CD4-positive, alpha-beta T cell treated with Interleukin-4 for 1 hour (primary cell): ENCODE data around the gene TNRC18.

Experiments
- DNase-seq, 2 donors: peaks; one replicate each; pipeline ENCODE4 v3.0.0-alpha.2; 2020 to 2022

The TNRC18 gene

GRCh38 chr7:5396999-5397663 is 26.5 kb downstream of the TNRC18 start:
- DNase-seq: peak; percentile 96 to 97

- DNase-seq: peak; percentile 68 to 73
Measured at GRCh38 chr7:5396542-5396941, 27.1 kb downstream of the TNRC18 start.

- no peak for DNase-seq
Measured at GRCh38 chr7:5395246-5395645, 28.4 kb downstream of the TNRC18 start.

GRCh38 chr7:5394264-5395105 is 29.1 kb downstream of the TNRC18 start:
- no peak for DNase-seq

GRCh38 chr7:5393748-5394147 is 29.9 kb downstream of the TNRC18 start:
- no peak for DNase-seq

- no peak for DNase-seq
Measured at GRCh38 chr7:5393328-5393727, 30.3 kb downstream of the TNRC18 start.

GRCh38 chr7:5390918-5391317 is 32.7 kb downstream of the TNRC18 start:
- no peak for DNase-seq

- DNase-seq: no peak
Measured at GRCh38 chr7:5388905-5389433, 34.7 kb downstream of the TNRC18 start.

- DNase-seq: no peak
Measured at GRCh38 chr7:5388273-5388901, 35.2 kb downstream of the TNRC18 start.

- DNase-seq: no peak
Measured at GRCh38 chr7:5387711-5388245, 35.9 kb downstream of the TNRC18 start.

- no peak for DNase-seq
Measured at GRCh38 chr7:5384618-5385017, 39.0 kb downstream of the TNRC18 start.

- no peak for DNase-seq
Measured at GRCh38 chr7:5383314-5384098, 40.1 kb downstream of the TNRC18 start.

GRCh38 chr7:5382281-5382892 is 41.2 kb downstream of the TNRC18 start:
- DNase-seq: no peak

- DNase-seq: no peak
Measured at GRCh38 chr7:5381071-5381772, 42.4 kb downstream of the TNRC18 start.

GRCh38 chr7:5380350-5381070 is 43.1 kb downstream of the TNRC18 start:
- no peak for DNase-seq

GRCh38 chr7:5379546-5379945 is 44.1 kb downstream of the TNRC18 start:
- DNase-seq: no peak

- DNase-seq: no peak
Measured at GRCh38 chr7:5377816-5378215, 45.8 kb downstream of the TNRC18 start.

- DNase-seq: no peak
Measured at GRCh38 chr7:5377279-5377678, 46.4 kb downstream of the TNRC18 start.

GRCh38 chr7:5375925-5376324 is 47.7 kb downstream of the TNRC18 start:
- DNase-seq: peak in 1 of 2 donors; percentile 14

GRCh38 chr7:5374464-5374863 is 49.2 kb downstream of the TNRC18 start:
- no peak for DNase-seq

- DNase-seq: no peak
Measured at GRCh38 chr7:5373300-5373699, 50.3 kb downstream of the TNRC18 start.
